ENCODE measurements around the gene PPA1.

GRCh38 chr10:70186090-70186489, 47.1 kb downstream of the PPA1 start:
- TF ChIP-seq CTCF (IDR thresholded peaks at IDR 0.05) (no peak), ZFX (IDR thresholded peaks at IDR 0.05; ENCODE audit: borderline replicate concordance) (no peak)
